ENCODE data around the gene CAPZA1. TPM values are rescaled to one million over a fixed set of nuclear protein-coding genes. Genes with fewer than 3 reads are reported as not detected.

The CAPZA1 gene
- total and polyA plus RNA-seq, 10 of the 15 experiments (the other 5 are each of a cell fraction or from before 2014, with no cell fraction given), result 187 to 886 (median 278) TPM

DNA sequence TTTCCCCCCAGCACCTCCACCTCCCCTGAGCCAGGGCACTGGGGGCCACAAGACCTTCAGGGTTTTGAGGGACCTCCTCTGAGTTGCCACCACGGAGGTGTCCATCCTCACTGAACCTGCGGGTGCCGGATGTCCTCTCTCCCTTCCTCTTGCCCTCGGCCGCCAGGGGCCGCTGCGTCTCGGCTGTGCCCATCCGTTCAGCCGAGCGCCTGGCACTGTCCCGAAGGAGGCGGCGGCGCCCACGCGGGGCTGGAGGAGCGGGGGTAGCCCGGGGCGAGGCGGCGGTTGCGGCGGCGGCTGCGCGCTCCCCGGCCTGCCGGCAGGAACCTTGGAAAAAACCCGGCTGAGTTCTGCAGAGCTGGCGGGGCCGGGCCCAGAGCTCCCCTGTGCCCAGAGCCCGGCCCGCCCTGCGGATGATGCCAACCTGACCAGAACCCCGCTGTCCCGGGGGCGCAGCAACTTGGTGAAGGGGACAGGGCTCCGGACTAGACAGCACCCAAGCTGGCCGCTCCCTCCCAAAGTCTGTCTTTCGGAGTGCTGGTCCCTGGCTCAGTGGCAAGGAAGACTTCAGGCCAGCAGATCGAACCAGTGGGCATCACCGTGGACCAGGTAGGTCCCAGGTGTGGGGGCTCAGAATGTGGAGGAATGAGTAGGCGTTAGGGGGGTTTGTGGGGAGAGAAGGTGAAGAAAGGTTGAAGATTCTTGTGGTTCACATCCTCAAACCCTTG, 99.2 kb downstream of the CAPZA1 start (continued):
- TF ChIP-seq RB1 (IDR thresholded peaks at IDR 0.05; ENCODE audit: borderline replicate concordance) (peak; percentile 65; the same call in 1 of the 2 replicates), IKZF1 (conservative IDR thresholded peaks at IDR 0.05) (peak; percentile 68), MTA3 (IDR thresholded peaks at IDR 0.05; ENCODE audit: borderline replicate concordance, low read length) (no peak), BHLHE40 (IDR thresholded peaks at IDR 0.05; ENCODE audit: borderline replicate concordance in 1 of 2, low read depth in 2 of 2, low read length in 1 of 2) (peak in 1 of 2 experiments; percentile 39; a peak in 2 of 4 replicates), RAD21 (IDR thresholded peaks at IDR 0.05; ENCODE audit: insufficient read depth, low read depth, low read length) (peak; percentile 59)
- TF ChIP-seq, protein P1, sequence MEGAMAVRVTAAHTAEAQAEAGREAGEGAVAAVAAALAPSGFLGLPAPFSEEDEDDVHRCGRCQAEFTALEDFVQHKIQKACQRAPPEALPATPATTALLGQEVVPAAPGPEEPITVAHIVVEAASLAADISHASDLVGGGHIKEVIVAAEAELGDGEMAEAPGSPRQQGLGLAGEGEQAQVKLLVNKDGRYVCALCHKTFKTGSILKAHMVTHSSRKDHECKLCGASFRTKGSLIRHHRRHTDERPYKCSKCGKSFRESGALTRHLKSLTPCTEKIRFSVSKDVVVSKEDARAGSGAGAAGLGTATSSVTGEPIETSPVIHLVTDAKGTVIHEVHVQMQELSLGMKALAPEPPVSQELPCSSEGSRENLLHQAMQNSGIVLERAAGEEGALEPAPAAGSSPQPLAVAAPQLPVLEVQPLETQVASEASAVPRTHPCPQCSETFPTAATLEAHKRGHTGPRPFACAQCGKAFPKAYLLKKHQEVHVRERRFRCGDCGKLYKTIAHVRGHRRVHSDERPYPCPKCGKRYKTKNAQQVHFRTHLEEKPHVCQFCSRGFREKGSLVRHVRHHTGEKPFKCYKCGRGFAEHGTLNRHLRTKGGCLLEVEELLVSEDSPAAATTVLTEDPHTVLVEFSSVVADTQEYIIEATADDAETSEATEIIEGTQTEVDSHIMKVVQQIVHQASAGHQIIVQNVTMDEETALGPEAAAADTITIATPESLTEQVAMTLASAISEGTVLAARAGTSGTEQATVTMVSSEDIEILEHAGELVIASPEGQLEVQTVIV (IDR thresholded peaks at IDR 0.05; ENCODE audit: borderline replicate concordance, partially characterized antibody), result no peak
- TF ChIP-seq, protein P2, sequence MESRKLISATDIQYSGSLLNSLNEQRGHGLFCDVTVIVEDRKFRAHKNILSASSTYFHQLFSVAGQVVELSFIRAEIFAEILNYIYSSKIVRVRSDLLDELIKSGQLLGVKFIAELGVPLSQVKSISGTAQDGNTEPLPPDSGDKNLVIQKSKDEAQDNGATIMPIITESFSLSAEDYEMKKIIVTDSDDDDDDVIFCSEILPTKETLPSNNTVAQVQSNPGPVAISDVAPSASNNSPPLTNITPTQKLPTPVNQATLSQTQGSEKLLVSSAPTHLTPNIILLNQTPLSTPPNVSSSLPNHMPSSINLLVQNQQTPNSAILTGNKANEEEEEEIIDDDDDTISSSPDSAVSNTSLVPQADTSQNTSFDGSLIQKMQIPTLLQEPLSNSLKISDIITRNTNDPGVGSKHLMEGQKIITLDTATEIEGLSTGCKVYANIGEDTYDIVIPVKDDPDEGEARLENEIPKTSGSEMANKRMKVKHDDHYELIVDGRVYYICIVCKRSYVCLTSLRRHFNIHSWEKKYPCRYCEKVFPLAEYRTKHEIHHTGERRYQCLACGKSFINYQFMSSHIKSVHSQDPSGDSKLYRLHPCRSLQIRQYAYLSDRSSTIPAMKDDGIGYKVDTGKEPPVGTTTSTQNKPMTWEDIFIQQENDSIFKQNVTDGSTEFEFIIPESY (IDR thresholded peaks at IDR 0.05), result no peak
